ENCODE results near the gene RHOD.

DNA sequence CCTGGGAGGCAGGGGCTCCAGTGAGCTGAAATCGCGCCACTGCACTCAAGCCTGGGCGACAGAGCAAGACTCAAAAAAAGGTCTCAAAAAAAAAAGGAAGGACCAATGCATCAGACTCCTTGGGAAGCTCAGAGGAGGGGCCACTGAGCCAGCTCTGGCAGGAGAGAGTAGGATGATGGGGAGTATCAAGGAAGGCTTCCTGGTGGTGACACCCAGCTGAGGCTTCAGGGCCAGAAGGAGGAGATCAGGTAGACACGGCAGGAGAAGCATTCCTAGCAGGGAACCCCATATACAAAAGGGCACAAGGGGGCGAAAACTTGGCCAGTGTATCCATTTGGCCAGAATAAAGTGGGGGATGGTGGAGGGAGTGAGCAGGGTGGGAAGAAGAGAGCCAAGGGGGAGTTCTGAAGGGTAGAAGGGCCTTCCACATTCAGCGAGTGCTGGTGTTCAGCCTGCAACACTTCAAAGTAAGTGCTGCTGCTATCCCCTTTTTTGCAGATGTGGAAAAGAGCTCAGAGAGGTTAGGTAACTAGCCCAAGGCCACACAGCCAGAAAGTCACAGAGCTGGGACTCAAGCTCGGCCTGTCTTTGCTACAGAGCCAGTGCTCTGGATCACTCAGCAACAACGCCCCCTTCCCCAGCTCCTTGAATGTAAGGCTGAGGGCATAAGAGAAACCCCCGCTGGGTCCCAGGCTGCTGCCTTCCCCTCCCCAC lies 5.3 kb upstream of the RHOD start:
- TF ChIP-seq POLR2A (IDR thresholded peaks at IDR 0.05) (no peak), EP300 (IDR thresholded peaks at IDR 0.05) (no peak)
- TF ChIP-seq, protein P1, sequence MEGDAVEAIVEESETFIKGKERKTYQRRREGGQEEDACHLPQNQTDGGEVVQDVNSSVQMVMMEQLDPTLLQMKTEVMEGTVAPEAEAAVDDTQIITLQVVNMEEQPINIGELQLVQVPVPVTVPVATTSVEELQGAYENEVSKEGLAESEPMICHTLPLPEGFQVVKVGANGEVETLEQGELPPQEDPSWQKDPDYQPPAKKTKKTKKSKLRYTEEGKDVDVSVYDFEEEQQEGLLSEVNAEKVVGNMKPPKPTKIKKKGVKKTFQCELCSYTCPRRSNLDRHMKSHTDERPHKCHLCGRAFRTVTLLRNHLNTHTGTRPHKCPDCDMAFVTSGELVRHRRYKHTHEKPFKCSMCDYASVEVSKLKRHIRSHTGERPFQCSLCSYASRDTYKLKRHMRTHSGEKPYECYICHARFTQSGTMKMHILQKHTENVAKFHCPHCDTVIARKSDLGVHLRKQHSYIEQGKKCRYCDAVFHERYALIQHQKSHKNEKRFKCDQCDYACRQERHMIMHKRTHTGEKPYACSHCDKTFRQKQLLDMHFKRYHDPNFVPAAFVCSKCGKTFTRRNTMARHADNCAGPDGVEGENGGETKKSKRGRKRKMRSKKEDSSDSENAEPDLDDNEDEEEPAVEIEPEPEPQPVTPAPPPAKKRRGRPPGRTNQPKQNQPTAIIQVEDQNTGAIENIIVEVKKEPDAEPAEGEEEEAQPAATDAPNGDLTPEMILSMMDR (IDR thresholded peaks at IDR 0.05), result no peak
